Heart left ventricle (tissue), 16 donors: ENCODE data around the gene PRICKLE2. TPM values are rescaled to one million over a fixed set of nuclear protein-coding genes. Genes with fewer than 3 reads are reported as not detected.

Experiments
- ATAC-seq, 4 donors: fragments of 200-7000 bp; cut with Tn5 transposase; one replicate each; pipeline ENCODE4 v1.9.1; 2020 to 2022; ENCODE audit warnings: moderate library complexity in 4 of 4, mild to moderate bottlenecking in 3 of 4, moderate number of reproducible peaks in 1 of 4
- DNase-seq, 5 donors: peaks; one replicate each; pipeline ENCODE4 v3.0.0-alpha.2; 2020
- H3K27ac ChIP-seq, 12 donors: fragments of 200-600 bp; sonication (generic) in 4 of 12; one replicate each; pipeline versions ENCODE4 v1.5.0 to v1.8.0; 2016 to 2022; ENCODE audit warnings: mild to moderate bottlenecking in 2 of 12
- H3K27me3 ChIP-seq, 9 donors: fragments of 200-600 bp; sonication (generic) in 2 of 9; one replicate each; pipeline versions ENCODE4 v1.5.1 to v1.8.0; 2016 to 2022; ENCODE audit warnings: mild to moderate bottlenecking in 3 of 9
- H3K36me3 ChIP-seq, 9 donors: fragments of 200-600 bp; sonication (generic) in 2 of 9; one replicate each; pipeline versions ENCODE4 v1.5.0 to v1.8.0; 2018 to 2022; ENCODE audit warnings: mild to moderate bottlenecking in 2 of 9
- H3K4me1 ChIP-seq, 12 donors: fragments of 200-600 bp; sonication (generic) in 4 of 12; one replicate each; pipeline versions ENCODE4 v1.5.0 to v1.8.0; 2016 to 2022; ENCODE audit warnings: mild to moderate bottlenecking in 3 of 12
- H3K4me3 ChIP-seq, 12 donors: fragments of 200-600 bp; sonication (generic) in 4 of 12; one replicate each; pipeline versions ENCODE4 v1.5.0 to v1.8.0; 2017 to 2022; ENCODE audit warnings: mild to moderate bottlenecking in 9 of 12, moderate library complexity in 4 of 12
- H3K9me3 ChIP-seq, 12 donors: fragments of 200-600 bp; sonication (generic) in 4 of 12; one replicate each; pipeline versions ENCODE4 v1.5.0 to v1.8.0; 2016 to 2022; ENCODE audit warnings: mild to moderate bottlenecking in 1 of 12
- POLR2A ChIP-seq, 2 donors: fragments of 450-650 bp; IDR thresholded peaks; one replicate each; pipeline ENCODE4 v1.6.1; 2017; ENCODE audit warnings: antibody characterized with exemption in 2 of 2, mild to moderate bottlenecking in 2 of 2, moderate library complexity in 2 of 2
- WGBS, 4 donors: extraction: QIAGEN DNeasy Blood & Tissue Kit in 2 of 4; methylation state at CpG; one replicate each; pipeline versions ENCODE4 v1.1.5 to v1.1.7; 2013 to 2018; 5-methylcytosine and 5-hydroxymethylcytosine counted together
- intact Hi-C, 10 donors: fragments of 100-400 bp; cut with DNase I; formaldehyde crosslinking; loops; one replicate each; pipeline versions ENCODE4 v1.11.1 to v1.14.2; 2022
- polyA plus RNA-seq, 2 donors: library from polyadenylated mRNA; stranded (reverse); fragments of 200-250 nt; gene quantifications; one replicate each; pipeline ENCODE4 v1.2.3, GENCODE V29; 2013
- total RNA-seq, 9 donors: library from RNA; depleted of rRNA in 2 of 9; stranded (reverse); fragments of >200 nt in 2 of 9; fragmentation: NEBNext Ultra II Directional in 3 of 9; extraction: Animal tissue kit (Norgen Biotek cat#: 25700) in 3 of 9; gene quantifications; one replicate each; pipeline versions ENCODE4 v1.1.0 to v1.2.4, GENCODE V29; 2016 to 2023
- TF ChIP-seq, protein P1 (sequence below), 12 donors: fragments of 200-600 bp; sonication (generic) in 4 of 12; IDR thresholded peaks; one replicate each; pipeline versions ENCODE4 v1.5.0 to v1.8.0; 2018 to 2022; ENCODE audit warnings: antibody characterized with exemption in 12 of 12, mild to moderate bottlenecking in 5 of 12
- donor health status: ischemic (EF 13 %, LVEDD 7.1; RV severe dilation, severe dysfunction).
- donor health status: healthy with polysubstance abuse.
- donor health status: DM: no; HTN: yes; CAD: no.
- donor health status: DM: no; HTN: no; CAD: no.
- donor health status: ischemic (EF 25% LVEDD 6.9; RV normal size, moderate dysfunction).
- donor health status: ischemic (EF 25% LVEDD 5.7; RV mildly dilated, moderate dysfunction).
- donor health status: healthy.
- donor health status: DM: yes; HTN: yes; CAD: no.
- donor health status: ischemic (EF 35%, LVEDD 5.7; RV mildly dilated, moderate dysfunction).
- donor health status: nonischemic (EF 11% LVEDD 7.7; RV severe dilation, severe dysfunction).
- donor health status: DM: yes; HTN: yes; CAD: no.
- donor health status: PGD.
- donor health status: ischemic (EF 29% LVEDD 5.4; RV normal size, mild dysfunction).
- donor health status: nonischemic (EF 23%, LVEDD 6.1; RV moderate dilation, normal function).

PRICKLE2 gene
- total and polyA plus RNA-seq, 11 donors: 1.5 to 15.2 (median 7.3) TPM

DNA sequence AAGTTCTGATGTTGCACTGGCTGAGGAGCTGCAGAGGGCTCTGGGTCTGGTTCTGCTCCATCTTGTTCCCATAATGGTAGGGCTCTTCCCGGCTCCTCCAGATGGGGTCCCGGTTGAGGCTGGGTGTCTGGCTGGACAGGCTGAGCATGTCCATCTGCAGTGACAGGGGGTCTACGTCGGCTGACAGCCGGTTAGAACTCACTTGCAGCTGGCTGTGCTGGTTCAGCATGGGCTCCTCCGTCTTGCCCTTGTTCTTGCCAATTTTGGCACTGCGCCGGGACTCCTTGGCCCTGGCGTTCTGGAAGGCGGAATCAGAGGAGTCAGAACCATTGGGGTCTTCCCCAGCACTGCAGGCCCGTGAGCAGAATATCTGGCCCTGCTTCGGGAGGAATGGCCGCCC lies 78.1 kb downstream of the PRICKLE2 start:
- intact Hi-C loops: no loop called here
- Histone ChIP-seq H3K27ac (no peak overlapping the region), H3K4me1 (peaks cover 13 to 48% (median 27%) of the 10 kb centered on the region in 12 donors), H3K4me3 (no peak overlapping the region), H3K36me3 (peaks cover 0 to 51% (median 14%) of the 10 kb centered on the region in 9 donors), H3K9me3 (peaks cover 0 to 3% (median 0%) of the 10 kb centered on the region in 12 donors), H3K27me3 (no peaks in the 10 kb centered on the region)
- DNase-seq: no peak
- 96 to 98% (median 97%) methylated on average over 11 to 13 of the region's 13 CpGs for WGBS, 4 donors
- no peak for ATAC-seq
- no peak for TF ChIP-seq POLR2A (IDR thresholded peaks at IDR 0.05)
- TF ChIP-seq, protein P1, sequence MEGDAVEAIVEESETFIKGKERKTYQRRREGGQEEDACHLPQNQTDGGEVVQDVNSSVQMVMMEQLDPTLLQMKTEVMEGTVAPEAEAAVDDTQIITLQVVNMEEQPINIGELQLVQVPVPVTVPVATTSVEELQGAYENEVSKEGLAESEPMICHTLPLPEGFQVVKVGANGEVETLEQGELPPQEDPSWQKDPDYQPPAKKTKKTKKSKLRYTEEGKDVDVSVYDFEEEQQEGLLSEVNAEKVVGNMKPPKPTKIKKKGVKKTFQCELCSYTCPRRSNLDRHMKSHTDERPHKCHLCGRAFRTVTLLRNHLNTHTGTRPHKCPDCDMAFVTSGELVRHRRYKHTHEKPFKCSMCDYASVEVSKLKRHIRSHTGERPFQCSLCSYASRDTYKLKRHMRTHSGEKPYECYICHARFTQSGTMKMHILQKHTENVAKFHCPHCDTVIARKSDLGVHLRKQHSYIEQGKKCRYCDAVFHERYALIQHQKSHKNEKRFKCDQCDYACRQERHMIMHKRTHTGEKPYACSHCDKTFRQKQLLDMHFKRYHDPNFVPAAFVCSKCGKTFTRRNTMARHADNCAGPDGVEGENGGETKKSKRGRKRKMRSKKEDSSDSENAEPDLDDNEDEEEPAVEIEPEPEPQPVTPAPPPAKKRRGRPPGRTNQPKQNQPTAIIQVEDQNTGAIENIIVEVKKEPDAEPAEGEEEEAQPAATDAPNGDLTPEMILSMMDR (IDR thresholded peaks at IDR 0.05): no peak

DNA sequence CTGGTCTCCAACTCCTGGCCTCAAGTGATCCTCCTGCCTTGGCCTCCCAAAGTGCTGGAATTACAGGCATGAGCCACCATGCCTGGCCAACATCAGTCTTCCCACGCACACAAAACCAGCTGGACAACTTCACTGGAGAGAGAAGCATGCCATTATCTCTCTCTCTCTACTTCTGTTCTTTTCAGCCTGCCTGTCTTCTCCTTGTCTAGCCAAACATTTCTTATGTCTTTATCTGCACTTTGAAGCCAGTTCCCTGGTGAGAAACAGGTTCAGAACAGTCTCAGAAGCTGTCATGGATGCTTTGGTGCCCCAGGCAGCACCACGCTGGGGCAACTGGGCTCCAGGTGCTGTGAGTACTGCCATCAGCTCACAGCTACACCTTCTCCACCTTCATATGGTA lies 79.8 kb downstream of the PRICKLE2 start:
- Histone ChIP-seq H3K36me3 (peaks cover 0 to 60% (median 20%) of the 10 kb centered on the region in 9 donors), H3K4me3 (no peak overlapping the region), H3K27me3 (no peaks in the 10 kb centered on the region), H3K4me1 (peaks cover 5 to 31% (median 11%) of the 10 kb centered on the region in 12 donors), H3K9me3 (no peaks in the 10 kb centered on the region), H3K27ac (no peak overlapping the region)
- ATAC-seq: no peak
- 88 to 94% (median 93%) methylated on average over 2 of the region's 2 CpGs for WGBS, 4 donors
- intact Hi-C loops: no loop called here
- TF ChIP-seq, protein P1 (IDR thresholded peaks at IDR 0.05): no peak
- no peak for TF ChIP-seq POLR2A (IDR thresholded peaks at IDR 0.05)
- DNase-seq: no peak

DNA sequence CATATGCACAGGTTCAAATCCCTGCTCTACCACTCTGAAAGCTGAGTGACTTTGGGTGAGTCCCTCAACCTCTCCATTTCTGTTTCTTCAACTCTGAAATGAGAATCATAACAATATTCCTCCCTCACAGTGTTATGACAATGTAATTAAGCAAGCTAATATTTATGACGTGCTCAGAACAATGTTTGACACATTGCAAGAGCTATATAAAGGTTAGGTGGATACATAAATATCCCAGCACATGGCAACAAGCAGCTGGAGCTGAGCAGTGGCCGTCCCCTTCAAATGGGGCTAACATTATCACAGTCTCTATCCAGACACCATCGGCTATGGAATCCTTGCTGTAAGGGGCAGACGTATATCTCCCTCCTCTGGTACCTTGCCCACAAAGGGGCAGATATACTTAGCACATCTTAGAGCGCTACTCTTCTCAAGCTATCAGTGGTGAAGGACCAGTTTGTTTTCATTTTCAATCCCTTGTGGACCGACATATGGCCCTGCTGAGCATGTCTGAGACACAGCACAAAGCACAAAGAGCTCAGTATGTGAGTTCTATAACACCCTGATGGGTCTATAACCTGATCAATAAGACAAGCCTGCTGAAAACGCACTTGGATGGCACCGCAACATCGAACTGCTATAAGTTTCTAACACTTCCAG lies 80.9 kb downstream of the PRICKLE2 start:
- peaks cover 0 to 64% (median 20%) of the 10 kb centered on the region in 9 donors for H3K36me3 ChIP-seq
- peaks cover 0 to 21% (median 9%) of the 10 kb centered on the region in 12 donors for H3K4me1 ChIP-seq
- H3K9me3 ChIP-seq: no peaks in the 10 kb centered on the region
- TF ChIP-seq, protein P1 (IDR thresholded peaks at IDR 0.05): no peak
- no peak for TF ChIP-seq POLR2A (IDR thresholded peaks at IDR 0.05)
- 55 to 72% (median 69%) methylated on average over 9 of the region's 9 CpGs for WGBS, 4 donors
- peak in 2 of 4 donors; percentile 23 to 52 for ATAC-seq
- H3K4me3 ChIP-seq: no peak overlapping the region
- H3K27me3 ChIP-seq: no peaks in the 10 kb centered on the region
- intact Hi-C loops: no loop called here
- no peak overlapping the region for H3K27ac ChIP-seq
- no peak for DNase-seq

DNA sequence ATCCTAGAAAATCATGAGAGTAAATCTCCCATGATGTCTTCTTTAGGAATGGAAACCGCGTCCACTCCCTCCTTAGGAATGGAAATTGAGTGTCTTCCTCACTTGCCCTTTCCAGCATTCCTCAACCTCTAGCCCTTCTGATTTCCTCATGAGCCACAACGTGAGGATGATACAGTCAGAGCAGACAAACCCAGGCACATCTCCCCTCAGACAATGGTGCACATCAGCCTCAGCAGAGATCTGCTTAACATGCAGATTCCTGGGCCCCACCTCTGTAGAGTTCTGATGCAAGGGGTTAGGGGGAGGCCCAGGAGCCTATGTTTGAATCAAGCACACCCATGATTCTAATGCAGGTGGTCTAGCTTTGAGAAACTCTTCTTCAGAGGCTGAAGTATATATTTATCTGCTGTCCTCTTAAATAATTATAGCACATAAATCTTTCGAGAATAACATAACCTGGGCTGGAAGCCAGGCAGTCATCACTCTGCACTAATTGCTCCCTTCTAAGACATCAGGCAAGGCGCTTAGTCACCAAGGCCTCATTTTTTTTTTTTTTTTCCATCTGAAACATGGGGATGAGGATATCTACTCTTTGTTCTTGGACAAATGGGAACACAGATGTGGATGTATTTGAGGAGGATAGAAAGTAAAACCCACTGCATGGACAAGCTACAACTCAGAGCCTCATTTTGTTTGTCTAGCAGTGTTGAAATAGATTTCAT lies 81.7 kb downstream of the PRICKLE2 start:
- peaks cover 0 to 63% (median 20%) of the 10 kb centered on the region in 9 donors for H3K36me3 ChIP-seq
- H3K9me3 ChIP-seq: no peaks in the 10 kb centered on the region
- peaks cover 0 to 22% (median 9%) of the 10 kb centered on the region in 12 donors for H3K4me1 ChIP-seq
- TF ChIP-seq, protein P1 (IDR thresholded peaks at IDR 0.05): no peak
- no peak for TF ChIP-seq POLR2A (IDR thresholded peaks at IDR 0.05)
- H3K27me3 ChIP-seq: no peaks in the 10 kb centered on the region
- DNase-seq (no peak), ATAC-seq (peak in 2 of 4 donors; percentile 51 to 54)
- no peak overlapping the region for H3K27ac ChIP-seq
- 63 to 72% (median 69%) methylated on average over 5 of the region's 5 CpGs for whole genome bisulfite sequencing, 4 donors
- intact Hi-C loops: no loop called here
- no peak overlapping the region for H3K4me3 ChIP-seq
